Fibroblast of lung (primary cell): ENCODE data around the gene MPG.

ENCODE experiments used
- CTCF ChIP-seq, 2 donors: IDR thresholded peaks in 1 of 2; conservative IDR thresholded peaks in 1 of 2; 1 replicate in 1 of 2; 2 replicates in 1 of 2; pipeline ENCODE4 v1.5.1; 2011 to 2012; ENCODE audit warnings: low read length in 2 of 2, control low read depth in 1 of 2, inconsistent platforms in 1 of 2, low read depth in 1 of 2, mild to moderate bottlenecking in 1 of 2
- EZH2 ChIP-seq: IDR thresholded peaks from 2 replicates; pipeline ENCODE4 v1.5.1; 2012; ENCODE audit warnings: low read length, control low read depth, mild to moderate bottlenecking; ENCODE audit errors: missing control alignments

GRCh38 chr16:60166-60565, 17.9 kb upstream of the MPG start:
- TF ChIP-seq CTCF (conservative IDR thresholded peaks at IDR 0.05 in 1 of 2, IDR thresholded peaks at IDR 0.05 in 1 of 2; ENCODE audit: low read depth in 1 of 2, low read length in 2 of 2) (no peak), EZH2 (no peak)
